GM21723 (cell line): ENCODE results near the gene IGSF23.

Experiments used
- ATAC-seq: cut with Tn5 transposase; IDR thresholded peaks from one replicate; pipeline ENCODE4 v1.9.1; 2021; ENCODE audit warnings: mild to moderate bottlenecking, moderate library complexity; ENCODE audit not compliant: unreplicated experiment

IGSF23 gene

GRCh38 chr19:44637390-44637764 is 24.0 kb downstream of the IGSF23 start:
- ATAC-seq: no peak

DNA sequence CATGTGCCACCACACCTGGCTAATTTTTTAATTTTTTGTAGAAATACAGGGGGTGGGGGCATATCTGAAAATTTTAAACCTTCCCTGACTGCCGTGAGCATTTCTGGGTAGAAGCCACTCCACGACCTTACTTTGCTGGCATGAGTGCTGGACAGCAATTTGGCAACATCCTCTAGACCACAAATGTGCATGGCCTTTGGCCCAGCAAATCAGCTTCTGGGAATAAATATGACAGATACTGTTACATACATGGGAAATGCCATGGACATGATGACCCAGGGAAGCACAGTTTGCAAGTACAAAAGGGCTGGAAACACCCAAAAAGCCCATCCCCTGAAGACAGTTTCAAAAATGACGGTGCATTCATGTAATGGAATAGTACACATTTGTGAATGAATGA is 27.2 kb downstream of the IGSF23 start:
- ATAC-seq: no peak

DNA sequence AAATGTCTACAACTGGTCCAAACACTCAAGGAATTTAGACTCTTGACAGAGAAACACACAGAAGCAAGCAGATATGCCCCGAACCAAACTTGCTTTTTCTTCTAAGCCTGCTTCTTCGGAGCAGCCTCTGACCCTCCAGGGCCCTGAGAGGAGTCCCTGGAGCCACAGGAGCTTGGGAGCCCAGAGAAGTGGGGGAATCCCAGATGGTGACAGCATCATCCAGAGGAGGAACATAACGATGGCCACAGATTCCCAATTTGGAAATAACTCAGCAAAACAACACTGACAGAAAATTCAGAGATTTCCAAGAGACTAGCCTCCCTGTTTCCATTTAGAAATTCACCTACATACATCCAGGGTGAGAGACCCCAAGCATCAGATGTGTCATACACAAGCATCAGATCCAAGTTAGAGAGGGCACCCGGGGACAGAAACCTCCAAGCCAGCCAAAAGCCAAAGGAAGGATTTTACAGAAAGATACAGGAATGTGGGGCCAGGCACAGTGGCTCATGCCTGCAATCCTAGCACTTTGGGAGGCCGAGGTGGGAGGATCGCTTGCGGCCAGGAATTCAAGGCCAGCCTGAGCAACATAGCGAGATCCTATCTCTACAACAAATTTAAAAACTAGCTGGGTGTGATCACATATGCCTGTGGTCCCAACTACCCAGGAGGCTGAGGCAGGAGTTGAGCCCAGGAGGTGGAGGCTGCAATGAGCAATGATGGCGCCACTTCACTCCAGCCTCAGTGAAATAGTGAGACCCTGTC is 28.3 kb downstream of the IGSF23 start:
- ATAC-seq: no peak

GRCh38 chr19:44642377-44642776 is 29.0 kb downstream of the IGSF23 start:
- ATAC-seq: no peak

DNA sequence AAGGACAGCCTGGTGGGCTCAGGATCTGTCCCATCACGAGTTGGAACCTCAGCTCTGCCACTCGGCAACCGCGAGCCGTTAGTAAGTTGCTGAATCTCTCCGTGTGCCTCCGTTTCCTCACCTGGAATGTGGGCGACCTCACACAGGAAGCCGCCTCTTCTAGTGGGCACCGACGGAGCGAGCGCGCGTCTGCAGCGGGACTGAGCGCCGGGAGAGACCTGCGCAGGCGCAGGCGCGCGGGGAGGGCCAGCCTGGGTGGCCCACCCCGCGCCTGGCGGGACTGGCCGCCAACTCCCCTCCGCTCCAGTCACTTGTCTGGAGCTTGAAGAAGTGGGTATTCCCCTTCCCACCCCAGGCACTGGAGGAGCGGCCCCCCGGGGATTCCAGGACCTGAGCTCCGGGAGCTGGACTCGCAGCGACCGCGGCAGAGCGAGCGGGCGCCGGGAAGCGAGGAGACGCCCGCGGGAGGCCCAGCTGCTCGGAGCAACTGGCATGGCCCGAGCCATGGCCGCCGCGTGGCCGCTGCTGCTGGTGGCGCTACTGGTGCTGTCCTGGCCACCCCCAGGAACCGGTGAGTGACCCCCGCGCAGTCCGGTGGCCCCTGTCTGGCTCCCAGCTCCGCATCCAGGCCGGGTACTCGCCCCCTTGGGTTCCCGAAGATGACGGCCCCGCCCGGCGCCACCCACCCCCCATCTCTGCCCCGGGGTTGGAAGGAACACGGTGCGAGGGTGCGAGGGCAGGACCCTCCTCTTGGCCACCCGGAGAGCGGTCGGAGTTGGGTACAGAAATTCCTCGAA is 30.4 kb downstream of the IGSF23 start, which contains the start of gene PVR:
PVR (plus strand) TSS at position 306 of the 797 bp plus-strand sequence; CDS start at position 493, 187 bp downstream.
- ATAC-seq: no peak

DNA sequence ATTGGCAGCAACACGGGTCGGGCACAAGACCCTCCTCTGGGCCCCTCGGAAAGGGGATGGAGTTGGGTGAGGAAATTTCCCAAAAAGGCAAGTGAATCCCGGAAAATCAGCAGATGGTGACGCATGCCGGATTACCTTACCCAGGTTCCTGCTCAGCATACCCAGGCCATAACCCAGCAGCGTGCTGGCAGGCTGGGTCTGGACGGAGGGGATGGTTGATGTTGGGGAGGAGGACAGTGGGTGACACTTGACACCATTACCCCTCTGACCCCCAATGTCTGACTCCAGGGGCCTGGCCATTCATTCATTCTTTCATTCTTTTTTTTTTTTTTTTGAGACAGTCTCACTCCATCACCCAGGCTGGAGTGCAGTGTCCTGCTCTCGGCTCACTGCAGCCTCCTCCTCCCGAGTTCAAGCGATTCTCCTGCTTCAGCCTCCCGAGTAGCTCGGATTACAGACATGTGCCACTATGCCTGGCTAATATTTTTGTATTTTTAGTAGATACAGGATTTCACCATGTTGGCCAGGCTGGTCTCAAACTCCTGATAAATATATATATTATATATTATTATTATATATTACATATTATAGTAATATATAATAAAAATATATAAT is 31.1 kb downstream of the IGSF23 start:
- ATAC-seq: no peak

- no peak for ATAC-seq
These were observed 32.2 kb downstream of the IGSF23 start for GRCh38 chr19:44645407-44646048.

- no peak for ATAC-seq
These were observed 32.7 kb downstream of the IGSF23 start for GRCh38 chr19:44646049-44646416.

- no peak for ATAC-seq
These were observed 33.8 kb downstream of the IGSF23 start for GRCh38 chr19:44647144-44647543.

DNA sequence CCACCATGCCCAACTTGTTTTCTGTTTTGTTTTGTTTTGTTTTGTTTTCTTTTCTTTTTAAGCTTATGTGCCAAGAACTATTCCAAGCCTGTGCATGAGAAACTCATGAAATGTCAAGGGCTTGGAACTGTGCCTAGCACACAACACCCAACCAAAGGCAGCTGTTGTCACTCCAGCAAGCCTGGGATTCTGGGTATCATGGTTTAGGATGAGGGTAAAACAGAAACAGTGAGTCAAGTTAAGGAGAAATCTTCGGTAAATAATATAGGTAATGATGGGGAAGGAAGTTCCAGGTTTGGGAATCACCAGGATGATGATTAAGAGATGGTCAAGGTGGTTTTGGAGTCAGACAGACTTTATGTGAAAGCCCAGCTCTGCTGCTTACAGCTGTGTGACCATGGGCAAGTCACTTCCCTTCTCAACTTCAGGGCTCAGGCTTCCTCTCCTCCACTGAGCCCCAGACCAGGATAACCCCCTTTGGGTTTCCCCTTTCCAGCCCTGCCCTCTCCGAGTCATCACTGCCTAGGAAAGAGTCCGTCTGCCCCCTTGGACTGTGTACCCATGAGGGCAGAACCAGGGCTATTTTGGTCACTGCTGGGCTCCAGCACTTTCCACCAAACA is 35.4 kb downstream of the IGSF23 start:
- ATAC-seq: no peak

- ATAC-seq: no peak
These were observed 36.3 kb downstream of the IGSF23 start for GRCh38 chr19:44649578-44650145.

- ATAC-seq: no peak
These were observed 40.0 kb downstream of the IGSF23 start for GRCh38 chr19:44653343-44653742.

- ATAC-seq: peak; percentile 81
These were observed 40.8 kb downstream of the IGSF23 start for GRCh38 chr19:44653977-44654774.

GRCh38 chr19:44657211-44657921 is 44.0 kb downstream of the IGSF23 start:
- ATAC-seq: no peak

GRCh38 chr19:44658069-44658733 is 44.8 kb downstream of the IGSF23 start:
- ATAC-seq: no peak

DNA sequence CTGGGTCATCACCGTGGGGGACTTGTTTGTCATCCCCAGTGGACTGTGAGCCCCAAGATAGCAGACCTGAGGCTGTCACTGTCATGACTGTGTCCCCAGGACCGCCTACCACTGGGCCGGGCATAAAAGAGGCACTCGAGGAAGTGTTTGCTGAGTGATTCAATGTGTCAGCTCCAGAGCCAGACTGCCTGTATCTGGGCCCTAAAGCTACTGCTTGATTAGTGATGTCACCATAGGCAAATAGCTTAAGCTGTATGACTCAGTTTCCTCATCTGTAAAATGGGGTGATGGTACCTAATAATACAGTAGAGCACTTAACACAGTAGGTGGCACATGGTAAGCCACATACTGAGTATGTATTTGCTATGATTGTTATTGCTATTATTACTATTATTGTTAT is 46.7 kb downstream of the IGSF23 start:
- ATAC-seq: no peak

DNA sequence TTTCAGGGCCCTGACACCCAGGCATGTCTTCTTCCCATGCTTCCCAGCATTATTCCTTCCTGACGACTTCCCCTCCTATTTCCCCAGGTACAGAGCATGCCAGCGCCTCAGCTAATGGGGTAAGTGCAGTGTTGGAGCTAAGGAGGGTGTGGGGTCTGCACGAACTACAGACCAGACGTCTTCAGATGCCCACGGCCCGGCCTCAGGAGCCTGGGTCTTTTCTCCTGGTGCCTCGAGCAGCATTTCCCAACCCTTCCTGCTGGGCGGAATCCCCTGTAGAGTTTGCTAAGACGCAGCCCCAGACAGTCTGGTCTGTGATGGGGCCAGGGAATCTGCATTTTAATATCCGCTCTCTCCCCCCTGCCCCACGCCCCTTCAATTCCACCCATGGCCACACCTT is 47.8 kb downstream of the IGSF23 start:
- ATAC-seq: no peak

DNA sequence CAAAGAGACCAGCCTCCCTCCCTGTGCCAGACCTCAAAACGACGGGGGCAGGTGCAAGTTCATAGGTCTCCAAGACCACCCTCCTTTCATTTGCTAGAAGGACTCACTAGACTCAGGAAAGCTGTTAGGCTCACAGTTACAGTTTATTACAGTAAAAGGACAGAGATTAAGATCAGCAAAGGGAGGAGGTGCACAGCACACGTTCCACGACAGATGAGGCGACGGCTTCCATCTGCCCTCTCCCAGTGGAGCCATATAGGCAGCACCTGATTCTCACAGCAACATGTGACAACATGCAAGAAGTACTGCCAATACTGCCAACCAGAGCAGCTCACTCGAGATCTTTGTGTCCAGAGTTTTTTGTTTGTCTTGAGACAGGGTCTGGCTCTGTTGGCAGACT is 48.5 kb downstream of the IGSF23 start:
- ATAC-seq: no peak
